Renal cortex interstitium (tissue), 15 donors: ENCODE measurements around the gene OPA1. TPM values are rescaled to one million over a fixed set of nuclear protein-coding genes. Genes with fewer than 3 reads are reported as not detected.

Source experiments
- DNase-seq, 11 donors: peaks; one replicate each; pipeline ENCODE4 v3.0.0-alpha.2; 2013; ENCODE audit warnings: low read depth in 9 of 11, low spot score in 4 of 11; ENCODE audit errors: extremely low read depth in 1 of 11
- long read RNA-seq, 16 experiments: transcript quantifications; one replicate each; lab custom pipeline, GENCODE V29; 2026
- polyA plus RNA-seq, 3 donors: library from polyadenylated mRNA; unstranded; fragments of 120-200 nt; gene quantifications; one replicate each; pipeline ENCODE4 v1.2.1, GENCODE V29; 2013; ENCODE audit not compliant: insufficient read length in 3 of 3

Gene OPA1
- polyA plus RNA-seq = 10 to 100 TPM; 60.5 to 80.5 (median 69.3) TPM
- long read RNA-seq, donor 1, full-length matches to known transcripts = 1 of 1 reads
- long read RNA-seq, donor 1, partial matches to known transcripts = 0 of 1 reads
- long read RNA-seq, donor 1, other reads (novel, unspliced or antisense) = 0 of 1 reads
- long read RNA-seq, donor 2 = 0 reads
- long read RNA-seq, donor 3, full-length matches to known transcripts = 3 of 3 reads
- long read RNA-seq, donor 3, partial matches to known transcripts = 0 of 3 reads
- long read RNA-seq, donor 3, other reads (novel, unspliced or antisense) = 0 of 3 reads
- long read RNA-seq, donor 4 = 0 reads
- long read RNA-seq, donor 5 = 0 reads
- long read RNA-seq, donor 6, full-length matches to known transcripts = 2 of 2 reads
- long read RNA-seq, donor 6, partial matches to known transcripts = 0 of 2 reads
- long read RNA-seq, donor 6, other reads (novel, unspliced or antisense) = 0 of 2 reads
- long read RNA-seq, donor 7, full-length matches to known transcripts = 2 of 2 reads
- long read RNA-seq, donor 7, partial matches to known transcripts = 0 of 2 reads
- long read RNA-seq, donor 7, other reads (novel, unspliced or antisense) = 0 of 2 reads
- long read RNA-seq, donor 8 = 0 reads
- long read RNA-seq, donor 9, full-length matches to known transcripts = 1 of 7 reads
- long read RNA-seq, donor 9, partial matches to known transcripts = 6 of 7 reads
- long read RNA-seq, donor 9, other reads (novel, unspliced or antisense) = 0 of 7 reads
- long read RNA-seq, donor 10, full-length matches to known transcripts = 4 of 4 reads
- long read RNA-seq, donor 10, partial matches to known transcripts = 0 of 4 reads
- long read RNA-seq, donor 10, other reads (novel, unspliced or antisense) = 0 of 4 reads
- long read RNA-seq, donor 11, full-length matches to known transcripts = 2 of 2 reads
- long read RNA-seq, donor 11, partial matches to known transcripts = 0 of 2 reads
- long read RNA-seq, donor 11, other reads (novel, unspliced or antisense) = 0 of 2 reads
- long read RNA-seq, donor 12 = 0 reads
- long read RNA-seq, donor 13 = 0 reads
- long read RNA-seq, donor 14, full-length matches to known transcripts = 3 of 3 reads
- long read RNA-seq, donor 14, partial matches to known transcripts = 0 of 3 reads
- long read RNA-seq, donor 14, other reads (novel, unspliced or antisense) = 0 of 3 reads
- long read RNA-seq, donor 15, partial matches to known transcripts = 15 of 15 reads
- long read RNA-seq, donor 15, other reads (novel, unspliced or antisense) = 0 of 15 reads
- long read RNA-seq, donor 16, full-length matches to known transcripts = 6 of 18 reads
- long read RNA-seq, donor 16, partial matches to known transcripts = 12 of 18 reads
- long read RNA-seq, donor 16, other reads (novel, unspliced or antisense) = 0 of 18 reads

GRCh38 chr3:193592841-193593667 lies at the start of gene OPA1:
Gene OPA1, plus strand, starts transcription at chr3:193593208. Its CDS starts 170 bp downstream, at chr3:193593378.
- DNase-seq = peak; percentile 96 to 99 (median 98)

GRCh38 chr3:193544289-193544688 lies 48.7 kb upstream of the OPA1 start:
- no peak for DNase-seq

- no peak for DNase-seq
Measured at GRCh38 chr3:193545304-193545703, 47.7 kb upstream of the OPA1 start.

GRCh38 chr3:193546129-193546528 lies 46.9 kb upstream of the OPA1 start:
- DNase-seq = no peak

GRCh38 chr3:193548406-193548805 lies 44.6 kb upstream of the OPA1 start:
- DNase-seq = no peak

- no peak for DNase-seq
Measured at GRCh38 chr3:193552923-193553322, 40.1 kb upstream of the OPA1 start.

GRCh38 chr3:193553586-193553985 lies 39.4 kb upstream of the OPA1 start:
- peak in 1 of 11 donors; percentile 12 for DNase-seq

- peak in 2 of 11 donors; percentile 19 to 25 for DNase-seq
Measured at GRCh38 chr3:193554811-193555210, 38.2 kb upstream of the OPA1 start, which contains the start of gene ATP13A4. Gene ATP13A4, minus strand, starts transcription at chr3:193554895. Its CDS starts 96 bp downstream, at chr3:193554799.

- no peak for DNase-seq
Measured at GRCh38 chr3:193556841-193557240, 36.2 kb upstream of the OPA1 start.

- DNase-seq = no peak
Measured at GRCh38 chr3:193559100-193559499, 33.9 kb upstream of the OPA1 start.

- DNase-seq = no peak
Measured at GRCh38 chr3:193560091-193560490, 32.9 kb upstream of the OPA1 start.

- DNase-seq = no peak
Measured at GRCh38 chr3:193560870-193561269, 32.1 kb upstream of the OPA1 start.

- DNase-seq = no peak
Measured at GRCh38 chr3:193563426-193563825, 29.6 kb upstream of the OPA1 start.

GRCh38 chr3:193564012-193564411 lies 29.0 kb upstream of the OPA1 start:
- DNase-seq = no peak

- no peak for DNase-seq
Measured at GRCh38 chr3:193569119-193569518, 23.9 kb upstream of the OPA1 start.

GRCh38 chr3:193572426-193572908 lies 20.5 kb upstream of the OPA1 start:
- peak in 7 of 11 donors; percentile 37 to 61 (median 47) for DNase-seq

- DNase-seq = no peak
Measured at GRCh38 chr3:193573403-193574191, 19.4 kb upstream of the OPA1 start.
